ENCODE data around the gene BHLHA9.
"Not testable (repeated sequence)": the region's sequence is repeated elsewhere in the genome, so short reads cannot be mapped to it uniquely, and the experiment has no call there.

BHLHA9 gene

GRCh38 chr17:1302761-1303160 is 32.5 kb downstream of the BHLHA9 start:
- DNase-seq = no peak

GRCh38 chr17:1304522-1304921 is 34.3 kb downstream of the BHLHA9 start:
- no peak for DNase-seq

- DNase-seq = no peak
Measured at GRCh38 chr17:1304962-1305563, 34.8 kb downstream of the BHLHA9 start.

GRCh38 chr17:1307829-1308228 is 37.6 kb downstream of the BHLHA9 start:
- not testable (repeated sequence) for DNase-seq

- DNase-seq = no peak
Measured at GRCh38 chr17:1312261-1312870, 42.1 kb downstream of the BHLHA9 start.

GRCh38 chr17:1313270-1314005 is 43.2 kb downstream of the BHLHA9 start:
- DNase-seq = no peak

- DNase-seq = no peak
Measured at GRCh38 chr17:1315409-1315808, 45.2 kb downstream of the BHLHA9 start.

- no peak for DNase-seq
Measured at GRCh38 chr17:1315891-1316403, 45.7 kb downstream of the BHLHA9 start.

All from KG1 (cell line).